SK-N-MC (cell line): ENCODE results near the gene SUCLG2.

Experiments
- DNase-seq: peaks from one replicate; pipeline ENCODE4 v3.0.0-alpha.2; 2011; ENCODE audit warnings: low read depth, low spot score
- H3K27ac ChIP-seq: fragments of 200-600 bp; sonication (generic); 2 replicates; pipeline ENCODE4 v1.5.1; 2016; ENCODE audit warnings: mixed run types
- H3K36me3 ChIP-seq: fragments of 200-600 bp; sonication (generic); 2 replicates; pipeline ENCODE4 v1.6.1; 2017; ENCODE audit warnings: antibody characterized with exemption, low read length, mixed read lengths; ENCODE audit not compliant: insufficient read depth
- H3K4me3 ChIP-seq: fragments of 200-600 bp; sonication (generic); 2 replicates; pipeline ENCODE4 v1.5.1; 2016
- H3K9ac ChIP-seq: fragments of 200-600 bp; sonication (generic); 2 replicates; pipeline ENCODE4 v1.8.0; 2017; ENCODE audit warnings: mixed run types, mixed read lengths; ENCODE audit not compliant: insufficient read length
- H3K9me3 ChIP-seq: fragments of 200-600 bp; sonication (generic); 2 replicates; pipeline ENCODE4 v1.6.1; 2017; ENCODE audit warnings: low read depth, mild to moderate bottlenecking, antibody characterized with exemption, low read length, moderate library complexity, mixed read lengths
- EZH2 ChIP-seq: fragments of 200-600 bp; sonication (generic); IDR thresholded peaks from one replicate; pipeline ENCODE4 v1.6.1; 2017; ENCODE audit warnings: antibody characterized with exemption
- FOXP2 ChIP-seq: optimal IDR thresholded peaks from 2 replicates; pipeline ENCODE3; 2011; ENCODE audit warnings: mild to moderate bottlenecking, moderate library complexity; ENCODE audit not compliant: insufficient read depth; ENCODE audit errors: extremely low read length, control extremely low read depth
- POLR2AphosphoS5 ChIP-seq: IDR thresholded peaks from 2 replicates; pipeline ENCODE4 v1.6.1; 2012; ENCODE audit warnings: mild to moderate bottlenecking, low read depth, low read length, borderline replicate concordance

The SUCLG2 gene

GRCh38 chr3:67644827-67645226, 9.6 kb downstream of the SUCLG2 start:
- no peak overlapping the region for H3K27ac ChIP-seq
- H3K4me3 ChIP-seq = no peak overlapping the region

GRCh38 chr3:67642734-67643133, 11.7 kb downstream of the SUCLG2 start:
- Histone ChIP-seq H3K9ac (no peak overlapping the region), H3K4me3 (no peak overlapping the region), H3K36me3 (no peaks in the 10 kb centered on the region), H3K9me3 (no peaks in the 10 kb centered on the region), H3K27ac (no peak overlapping the region)
- no peak for TF ChIP-seq EZH2
- no peak for TF ChIP-seq POLR2AphosphoS5
- no peak for TF ChIP-seq FOXP2
- no peak for DNase-seq

More at GRCh38 chr3:67644827-67645226, 9.6 kb downstream of the SUCLG2 start:
- Histone ChIP-seq H3K36me3 (no peaks in the 10 kb centered on the region), H3K9me3 (no peaks in the 10 kb centered on the region), H3K9ac (no peak overlapping the region)
- DNase-seq = no peak
- no peak for TF ChIP-seq EZH2
- no peak for TF ChIP-seq FOXP2
- no peak for TF ChIP-seq POLR2AphosphoS5

GRCh38 chr3:67642190-67642589, 12.2 kb downstream of the SUCLG2 start:
- DNase-seq = no peak
- H3K36me3 ChIP-seq = no peaks in the 10 kb centered on the region
- TF ChIP-seq POLR2AphosphoS5 (no peak), EZH2 (no peak), FOXP2 (no peak)
- no peaks in the 10 kb centered on the region for H3K9me3 ChIP-seq
- no peak overlapping the region for H3K9ac ChIP-seq
- H3K27ac ChIP-seq = no peak overlapping the region
- no peak overlapping the region for H3K4me3 ChIP-seq

GRCh38 chr3:67641451-67641850, 13.0 kb downstream of the SUCLG2 start:
- Histone ChIP-seq H3K9me3 (no peaks in the 10 kb centered on the region), H3K27ac (no peak overlapping the region), H3K36me3 (no peaks in the 10 kb centered on the region), H3K4me3 (no peak overlapping the region), H3K9ac (no peak overlapping the region)
- TF ChIP-seq EZH2 (no peak), POLR2AphosphoS5 (no peak)
- DNase-seq = no peak

- TF ChIP-seq POLR2AphosphoS5 (no peak), EZH2 (no peak), FOXP2 (no peak)
- Histone ChIP-seq H3K9me3 (no peaks in the 10 kb centered on the region), H3K36me3 (no peaks in the 10 kb centered on the region), H3K27ac (no peak overlapping the region), H3K4me3 (no peak overlapping the region), H3K9ac (no peak overlapping the region)
- DNase-seq = no peak
These were observed 14.3 kb downstream of the SUCLG2 start for GRCh38 chr3:67640023-67640660.

- Histone ChIP-seq H3K9ac (no peak overlapping the region), H3K27ac (no peak overlapping the region), H3K36me3 (no peaks in the 10 kb centered on the region), H3K9me3 (no peaks in the 10 kb centered on the region), H3K4me3 (no peak overlapping the region)
- no peak for DNase-seq
- TF ChIP-seq FOXP2 (no peak), EZH2 (no peak), POLR2AphosphoS5 (no peak)
These were observed 17.0 kb downstream of the SUCLG2 start for GRCh38 chr3:67637255-67637900.

GRCh38 chr3:67635806-67636205, 18.6 kb downstream of the SUCLG2 start:
- Histone ChIP-seq H3K36me3 (no peaks in the 10 kb centered on the region), H3K27ac (no peak overlapping the region), H3K9ac (no peak overlapping the region), H3K9me3 (no peaks in the 10 kb centered on the region), H3K4me3 (no peak overlapping the region)
- TF ChIP-seq POLR2AphosphoS5 (no peak), FOXP2 (no peak), EZH2 (no peak)
- no peak for DNase-seq

- TF ChIP-seq EZH2 (no peak), POLR2AphosphoS5 (no peak), FOXP2 (no peak)
- no peaks in the 10 kb centered on the region for H3K9me3 ChIP-seq
- no peak overlapping the region for H3K4me3 ChIP-seq
- H3K36me3 ChIP-seq = no peaks in the 10 kb centered on the region
- no peak for DNase-seq
- H3K27ac ChIP-seq = no peak overlapping the region
- H3K9ac ChIP-seq = no peak overlapping the region
These were observed 19.2 kb downstream of the SUCLG2 start for GRCh38 chr3:67635257-67635656.
